Cardiac muscle cell (in vitro differentiated cells and primary cell): Measurements from ENCODE around the gene SPRN. TPM values are rescaled to one million over a fixed set of nuclear protein-coding genes. Genes with fewer than 3 reads are reported as not detected.

Experiments used
- DNase-seq, 2 donors: peaks; one replicate each; pipeline versions ENCODE4 v3.0.0 to v3.0.0-alpha.2; 2010 to 2017; ENCODE audit warnings: low read depth in 1 of 2, low spot score in 1 of 2
- H3K27ac ChIP-seq: fragments of 200-600 bp; sonication (generic); 2 replicates; pipeline ENCODE4 v1.5.1; 2016
- H3K27me3 ChIP-seq: fragments of 200-600 bp; sonication (generic); 2 replicates; pipeline ENCODE4 v1.6.0; 2016; ENCODE audit warnings: control low read depth
- H3K36me3 ChIP-seq: fragments of 200-600 bp; sonication (generic); 2 replicates; pipeline ENCODE4 v1.5.1; 2016; ENCODE audit warnings: control low read depth
- H3K4me1 ChIP-seq: fragments of 200-600 bp; sonication (generic); 2 replicates; pipeline ENCODE4 v1.8.1; 2017; ENCODE audit warnings: low read depth, mild to moderate bottlenecking, mixed run types
- H3K4me3 ChIP-seq: fragments of 200-600 bp; sonication (generic); 2 replicates; pipeline ENCODE4 v1.5.1; 2016; ENCODE audit warnings: mild to moderate bottlenecking
- H3K9me3 ChIP-seq: fragments of 200-600 bp; sonication (generic); 2 replicates; pipeline ENCODE4 v1.5.1; 2017; ENCODE audit warnings: low read depth, mild to moderate bottlenecking, control low read depth
- CTCF ChIP-seq: IDR thresholded peaks from 2 replicates; pipeline ENCODE4 v1.5.1; 2012; ENCODE audit warnings: low read depth, mild to moderate bottlenecking, low read length
- polyA plus RNA-seq: library from polyadenylated mRNA; unstranded; fragments of >200 nt; fragmentation: Nextera tagmentation; extraction: Ambion mirVana; gene quantifications from 2 replicates; pipeline ENCODE4 v1.2.1, GENCODE V29; 2016
- total RNA-seq: library from RNA; depleted of rRNA; stranded (reverse); fragments of >200 nt; gene quantifications from 2 replicates; pipeline ENCODE4 v1.2.3, GENCODE V29; 2016

The SPRN gene
- total and polyA plus RNA-seq, 2 experiments from 2014 or later: 0.33 to 2.3 TPM

- TF ChIP-seq CTCF: no peak
Observed at GRCh38 chr10:133466683-133467275, 42.4 kb upstream of the SPRN start.

GRCh38 chr10:133465950-133466474 lies 41.6 kb upstream of the SPRN start:
- no peaks in the 10 kb centered on the region for H3K36me3 ChIP-seq
- no peak for DNase-seq
- H3K9me3 ChIP-seq: no peaks in the 10 kb centered on the region
- H3K4me1 ChIP-seq: no peaks in the 10 kb centered on the region
- H3K4me3 ChIP-seq: no peak overlapping the region
- H3K27ac ChIP-seq: no peak overlapping the region
- no peak for TF ChIP-seq CTCF
- no peaks in the 10 kb centered on the region for H3K27me3 ChIP-seq

More at GRCh38 chr10:133466683-133467275, 42.4 kb upstream of the SPRN start:
- no peak for DNase-seq
- no peaks in the 10 kb centered on the region for H3K9me3 ChIP-seq
- H3K4me1 ChIP-seq: no peaks in the 10 kb centered on the region
- no peaks in the 10 kb centered on the region for H3K36me3 ChIP-seq
- H3K27me3 ChIP-seq: no peaks in the 10 kb centered on the region
- no peak overlapping the region for H3K4me3 ChIP-seq
- no peak overlapping the region for H3K27ac ChIP-seq

DNA sequence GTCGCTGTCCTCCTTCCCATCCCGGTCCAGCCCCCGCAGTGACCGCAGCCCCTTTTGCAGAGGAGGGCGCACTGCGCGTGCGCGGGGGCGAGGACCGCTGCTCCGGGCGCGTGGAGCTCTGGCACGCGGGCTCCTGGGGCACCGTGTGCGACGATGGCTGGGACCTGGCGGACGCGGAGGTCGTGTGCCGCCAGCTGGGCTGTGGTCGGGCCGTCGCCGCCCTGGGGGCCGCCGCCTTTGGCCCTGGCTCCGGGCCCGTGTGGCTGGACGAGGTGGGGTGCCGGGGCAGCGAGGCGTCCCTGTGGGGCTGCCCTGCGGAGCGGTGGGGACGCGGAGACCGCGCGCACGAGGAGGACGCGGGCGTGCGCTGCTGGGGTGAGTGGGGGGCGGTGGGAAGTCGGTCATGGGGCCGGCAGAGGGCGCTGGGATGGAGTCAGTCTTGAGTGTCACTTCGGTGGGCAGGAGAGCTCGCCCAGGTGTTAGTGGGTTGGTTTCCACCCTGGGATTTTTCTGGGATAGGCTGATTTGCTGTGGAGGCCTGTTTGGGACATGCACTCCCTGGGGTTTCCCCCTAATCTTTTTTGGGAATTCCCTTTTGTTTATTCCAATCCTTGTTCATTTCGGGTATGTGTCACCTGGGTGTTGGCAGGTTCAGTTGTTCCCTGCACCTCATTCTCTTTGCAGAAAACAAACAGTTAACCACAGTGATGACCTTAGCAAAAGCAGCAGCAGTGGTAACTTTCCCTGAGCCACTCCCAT lies 40.9 kb upstream of the SPRN start:
- H3K4me3 ChIP-seq: no peak overlapping the region
- no peak for DNase-seq
- no peak overlapping the region for H3K27ac ChIP-seq
- TF ChIP-seq CTCF: no peak
- no peaks in the 10 kb centered on the region for H3K27me3 ChIP-seq
- H3K36me3 ChIP-seq: no peaks in the 10 kb centered on the region
- H3K9me3 ChIP-seq: no peaks in the 10 kb centered on the region
- H3K4me1 ChIP-seq: no peaks in the 10 kb centered on the region

DNA sequence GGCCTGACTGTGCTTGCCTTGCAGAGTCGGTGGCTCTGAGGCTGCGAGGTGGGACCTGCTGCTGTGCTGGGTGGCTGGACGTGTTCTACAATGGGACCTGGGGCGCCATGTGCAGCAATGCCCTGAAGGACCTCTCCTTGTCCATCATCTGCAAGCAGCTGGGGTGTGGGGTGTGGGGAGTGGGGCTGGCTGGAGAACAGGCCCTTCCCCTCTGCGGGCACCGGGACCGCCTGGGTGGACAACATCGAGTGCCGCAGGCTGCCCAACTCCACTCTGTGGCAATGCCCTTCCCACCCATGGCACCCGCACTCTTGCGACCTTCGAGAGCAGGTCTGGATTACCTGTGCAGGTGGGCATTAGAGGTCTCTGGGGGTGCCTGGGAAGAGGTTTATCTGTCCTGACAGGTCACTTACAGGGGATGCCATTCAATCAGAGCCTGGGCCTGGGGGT lies 40.2 kb upstream of the SPRN start:
- H3K4me1 ChIP-seq: no peaks in the 10 kb centered on the region
- no peak overlapping the region for H3K4me3 ChIP-seq
- no peaks in the 10 kb centered on the region for H3K36me3 ChIP-seq
- no peak overlapping the region for H3K27ac ChIP-seq
- no peak for DNase-seq
- H3K9me3 ChIP-seq: no peaks in the 10 kb centered on the region
- H3K27me3 ChIP-seq: no peaks in the 10 kb centered on the region
- no peak for TF ChIP-seq CTCF

DNA sequence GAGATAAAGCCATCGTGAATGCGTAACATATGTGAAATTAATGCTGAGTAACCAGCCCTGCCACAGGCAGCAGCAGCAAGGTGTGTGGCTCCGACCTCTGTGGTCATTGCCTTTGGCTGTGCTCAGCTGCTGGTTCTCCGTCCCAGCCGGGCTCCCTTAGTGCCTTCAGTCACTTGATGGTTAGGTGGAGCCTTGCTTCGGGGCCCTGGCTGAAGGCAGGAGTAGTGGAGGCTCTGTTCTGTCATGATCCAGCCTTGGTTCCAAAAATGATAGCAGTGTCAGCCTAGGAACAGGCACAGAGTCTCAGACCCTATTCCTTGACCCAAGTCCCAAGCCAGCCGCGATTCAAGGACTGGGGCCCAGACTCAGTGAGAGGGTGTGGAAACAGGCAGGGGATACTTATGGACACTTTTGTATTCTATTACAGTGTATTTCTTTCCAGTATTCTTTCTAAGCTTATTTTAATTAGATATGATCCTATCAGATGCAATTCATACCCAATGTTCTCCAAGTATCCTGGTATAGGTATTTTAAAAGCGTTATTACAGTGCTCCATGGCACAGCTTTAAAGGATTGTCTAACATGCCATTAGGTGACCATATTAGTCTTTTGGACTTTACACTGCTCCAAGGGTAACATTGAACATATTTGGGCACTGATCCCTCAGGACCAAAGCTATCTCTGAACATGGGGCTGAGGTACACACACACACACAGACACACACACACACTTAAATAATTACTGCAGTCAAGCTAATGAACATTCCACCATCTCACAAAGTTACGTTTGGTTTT lies 38.3 kb upstream of the SPRN start:
- Histone ChIP-seq H3K4me3 (no peak overlapping the region), H3K36me3 (no peaks in the 10 kb centered on the region), H3K27ac (no peak overlapping the region), H3K27me3 (no peaks in the 10 kb centered on the region), H3K4me1 (no peaks in the 10 kb centered on the region), H3K9me3 (no peaks in the 10 kb centered on the region)
- no peak for TF ChIP-seq CTCF
- no peak for DNase-seq
